ENCODE results near the gene FOXF1. TPM values are rescaled to one million over a fixed set of nuclear protein-coding genes. Genes with fewer than 3 reads are reported as not detected.
A peak's percentile ranks its signal among the peaks of the same experiment; 100 is the strongest.

The FOXF1 gene
- total RNA-seq, 1 donor from 2014 or later: 46.4 TPM

- no peak for TF ChIP-seq CTCF (IDR thresholded peaks at IDR 0.05)
- Histone ChIP-seq H3K4me3 (no peak overlapping the region), H3K27me3 (no peaks in the 10 kb centered on the region), H3K9me3 (no peaks in the 10 kb centered on the region), H3K4me1 (peaks cover 13% of the 10 kb centered on the region), H3K27ac (no peak overlapping the region), H3K36me3 (no peaks in the 10 kb centered on the region)
- ATAC-seq (peak; percentile 45), DNase-seq (no peak)
- intact Hi-C loops (cut with DNase I): no loop called here
Observed at GRCh38 chr16:86476956-86477534, 33.3 kb upstream of the FOXF1 start.

GRCh38 chr16:86477642-86478041 lies 32.7 kb upstream of the FOXF1 start:
- intact Hi-C loops (cut with DNase I): no loop called here
- ATAC-seq (peak; percentile 40), DNase-seq (no peak)
- peaks cover 13% of the 10 kb centered on the region for H3K4me1 ChIP-seq
- no peak overlapping the region for H3K4me3 ChIP-seq
- no peaks in the 10 kb centered on the region for H3K27me3 ChIP-seq
- H3K36me3 ChIP-seq: no peaks in the 10 kb centered on the region
- H3K9me3 ChIP-seq: no peaks in the 10 kb centered on the region
- no peak for TF ChIP-seq CTCF (IDR thresholded peaks at IDR 0.05)
- no peak overlapping the region for H3K27ac ChIP-seq

DNA sequence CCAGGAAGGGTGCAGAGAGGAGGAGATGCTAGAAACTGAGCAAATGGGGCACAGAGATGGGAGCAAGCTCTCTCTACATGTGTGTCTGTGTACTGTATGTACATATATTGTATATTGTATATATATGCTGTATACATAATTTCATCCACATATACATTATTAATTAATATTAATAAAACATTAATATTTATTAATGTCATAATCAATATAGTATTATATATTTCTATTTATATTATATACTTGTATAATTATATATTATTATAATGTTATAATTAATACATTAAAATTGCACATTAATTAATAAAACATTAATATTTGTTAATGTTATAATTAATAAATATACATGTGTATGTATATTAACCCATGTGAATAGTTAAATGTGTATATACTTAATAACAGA lies 31.5 kb upstream of the FOXF1 start:
- TF ChIP-seq CTCF (IDR thresholded peaks at IDR 0.05): no peak
- Histone ChIP-seq H3K27me3 (no peaks in the 10 kb centered on the region), H3K36me3 (no peaks in the 10 kb centered on the region), H3K4me1 (peaks cover 13% of the 10 kb centered on the region), H3K9me3 (no peaks in the 10 kb centered on the region), H3K27ac (no peak overlapping the region), H3K4me3 (no peak overlapping the region)
- intact Hi-C loops (cut with DNase I): no loop called here
- ATAC-seq (no peak), DNase-seq (no peak)

- H3K36me3 ChIP-seq: no peaks in the 10 kb centered on the region
- TF ChIP-seq CTCF (IDR thresholded peaks at IDR 0.05): no peak
- H3K4me1 ChIP-seq: peaks cover 13% of the 10 kb centered on the region
- no peak overlapping the region for H3K4me3 ChIP-seq
- DNase-seq: no peak
- no peak for ATAC-seq
- no peak overlapping the region for H3K27ac ChIP-seq
- H3K9me3 ChIP-seq: peaks cover 4% of the 10 kb centered on the region
- intact Hi-C loops (cut with DNase I): no loop called here
- no peaks in the 10 kb centered on the region for H3K27me3 ChIP-seq
Observed at GRCh38 chr16:86479419-86479818, 30.9 kb upstream of the FOXF1 start.

DNA sequence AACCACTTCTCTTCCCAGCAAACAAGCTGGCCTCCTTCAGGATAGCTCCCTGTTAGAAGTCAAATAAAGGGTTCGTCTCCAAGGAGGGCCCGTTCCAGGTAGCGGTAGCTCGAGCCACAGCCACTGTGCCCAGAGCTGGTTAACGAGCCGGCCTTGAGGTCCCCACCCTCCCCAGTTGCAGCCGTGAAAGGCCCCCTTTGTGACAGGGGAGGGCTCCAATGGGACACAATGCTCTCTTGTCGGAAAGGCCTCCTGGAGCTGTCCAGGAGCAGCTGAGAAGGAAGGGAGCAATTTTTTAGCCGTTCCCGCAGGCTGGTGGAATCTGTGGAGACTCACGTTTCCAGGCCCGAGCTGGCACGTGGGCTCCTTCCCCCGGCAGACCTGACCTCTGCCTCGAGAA lies 29.9 kb upstream of the FOXF1 start:
- intact Hi-C loops (cut with DNase I): no loop called here
- TF ChIP-seq CTCF (IDR thresholded peaks at IDR 0.05): no peak
- Histone ChIP-seq H3K27ac (no peak overlapping the region), H3K4me3 (no peak overlapping the region), H3K9me3 (peaks cover 6% of the 10 kb centered on the region), H3K36me3 (no peaks in the 10 kb centered on the region), H3K27me3 (no peaks in the 10 kb centered on the region), H3K4me1 (peaks cover 13% of the 10 kb centered on the region)
- ATAC-seq: no peak
- no peak for DNase-seq

DNA sequence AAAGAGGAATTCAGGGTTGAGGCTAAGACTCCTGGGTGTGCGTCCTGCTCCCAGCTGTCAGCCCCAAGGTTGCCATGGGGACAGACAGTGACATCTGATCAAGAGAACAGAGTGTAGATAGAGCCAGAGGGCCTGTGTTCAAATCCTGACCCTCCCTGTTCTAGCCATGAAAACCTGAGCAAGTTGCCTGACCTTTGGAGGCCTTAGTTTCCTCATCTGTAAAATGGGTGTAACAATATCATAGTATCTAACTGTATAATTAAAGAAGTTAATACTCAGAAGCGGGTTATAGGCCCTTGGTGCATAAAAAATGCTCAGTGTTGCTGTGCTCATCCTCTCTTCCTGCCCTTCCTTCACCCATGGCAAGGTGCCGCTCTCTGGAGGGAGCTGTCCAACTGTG lies 28.7 kb upstream of the FOXF1 start:
- no peak for ATAC-seq
- TF ChIP-seq CTCF (IDR thresholded peaks at IDR 0.05): no peak
- Histone ChIP-seq H3K4me1 (peaks cover 13% of the 10 kb centered on the region), H3K27ac (no peak overlapping the region), H3K4me3 (no peak overlapping the region), H3K9me3 (peaks cover 6% of the 10 kb centered on the region), H3K36me3 (no peaks in the 10 kb centered on the region), H3K27me3 (no peaks in the 10 kb centered on the region)
- intact Hi-C loops (cut with DNase I): no loop called here
- DNase-seq: no peak

Measured in upper lobe of right lung (tissue), 1 donor.